ENCODE results near the gene WDR49.

Gene WDR49

DNA sequence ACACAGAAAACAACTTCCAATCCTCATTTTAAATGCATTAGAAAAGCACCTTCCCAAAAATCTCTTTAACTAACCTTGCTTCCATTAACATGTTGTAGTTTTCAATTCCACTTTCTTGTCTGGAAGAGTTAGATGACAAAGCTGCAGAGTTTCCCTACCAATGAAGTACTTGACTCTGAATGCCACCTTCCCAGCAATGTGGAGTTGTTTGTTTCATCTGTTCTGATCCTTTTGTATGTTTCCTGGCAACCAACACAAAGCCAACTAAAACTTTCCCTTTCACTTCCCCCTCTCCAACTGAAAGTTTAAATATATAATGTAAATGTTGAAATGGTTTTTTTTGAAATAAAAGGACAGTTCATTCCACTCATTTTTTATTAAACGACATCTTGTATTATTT is at the start of gene WDR49:
Gene WDR49, minus strand, starts transcription at position 183 of the 400 bp plus-strand sequence. CDS start 517 bp downstream, outside the sequence.
- DNase-seq (ENCODE audit: low spot score), result peak; percentile 15
- TF ChIP-seq, protein P1, sequence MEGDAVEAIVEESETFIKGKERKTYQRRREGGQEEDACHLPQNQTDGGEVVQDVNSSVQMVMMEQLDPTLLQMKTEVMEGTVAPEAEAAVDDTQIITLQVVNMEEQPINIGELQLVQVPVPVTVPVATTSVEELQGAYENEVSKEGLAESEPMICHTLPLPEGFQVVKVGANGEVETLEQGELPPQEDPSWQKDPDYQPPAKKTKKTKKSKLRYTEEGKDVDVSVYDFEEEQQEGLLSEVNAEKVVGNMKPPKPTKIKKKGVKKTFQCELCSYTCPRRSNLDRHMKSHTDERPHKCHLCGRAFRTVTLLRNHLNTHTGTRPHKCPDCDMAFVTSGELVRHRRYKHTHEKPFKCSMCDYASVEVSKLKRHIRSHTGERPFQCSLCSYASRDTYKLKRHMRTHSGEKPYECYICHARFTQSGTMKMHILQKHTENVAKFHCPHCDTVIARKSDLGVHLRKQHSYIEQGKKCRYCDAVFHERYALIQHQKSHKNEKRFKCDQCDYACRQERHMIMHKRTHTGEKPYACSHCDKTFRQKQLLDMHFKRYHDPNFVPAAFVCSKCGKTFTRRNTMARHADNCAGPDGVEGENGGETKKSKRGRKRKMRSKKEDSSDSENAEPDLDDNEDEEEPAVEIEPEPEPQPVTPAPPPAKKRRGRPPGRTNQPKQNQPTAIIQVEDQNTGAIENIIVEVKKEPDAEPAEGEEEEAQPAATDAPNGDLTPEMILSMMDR (IDR thresholded peaks at IDR 0.05; ENCODE audit: borderline replicate concordance, control extremely low read depth, extremely low read depth, insufficient read depth, missing control alignments), result no peak
- in situ Hi-C loops (cut with MboI; ENCODE audit: low sequenced_read_pairs, unreplicated experiment), result no loop called here

DNA sequence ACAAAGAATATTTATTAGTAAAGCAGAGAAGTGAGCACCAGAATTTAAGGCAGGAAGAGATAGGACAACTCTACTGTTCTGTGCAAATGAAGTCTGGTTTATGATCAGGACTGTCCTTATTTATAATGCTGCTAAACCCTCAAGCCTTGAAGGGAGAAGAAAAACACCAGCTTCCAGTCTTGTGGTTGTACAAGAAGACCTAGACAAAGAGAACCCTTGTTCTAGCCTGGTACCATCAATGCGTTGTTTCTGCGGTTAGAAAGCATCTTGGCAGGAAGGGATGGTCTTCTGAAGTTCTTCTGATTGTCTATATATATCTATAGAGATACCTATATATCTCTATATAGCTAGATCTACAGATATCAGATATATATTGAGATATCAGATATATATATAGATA is 47.2 kb upstream of the WDR49 start:
- no peak for DNase-seq (ENCODE audit: low spot score)
- in situ Hi-C loops (cut with MboI; ENCODE audit: low sequenced_read_pairs, unreplicated experiment), result no loop called here
- TF ChIP-seq, protein P1 (IDR thresholded peaks at IDR 0.05; ENCODE audit: borderline replicate concordance, control extremely low read depth, extremely low read depth, insufficient read depth, missing control alignments), result no peak

DNA sequence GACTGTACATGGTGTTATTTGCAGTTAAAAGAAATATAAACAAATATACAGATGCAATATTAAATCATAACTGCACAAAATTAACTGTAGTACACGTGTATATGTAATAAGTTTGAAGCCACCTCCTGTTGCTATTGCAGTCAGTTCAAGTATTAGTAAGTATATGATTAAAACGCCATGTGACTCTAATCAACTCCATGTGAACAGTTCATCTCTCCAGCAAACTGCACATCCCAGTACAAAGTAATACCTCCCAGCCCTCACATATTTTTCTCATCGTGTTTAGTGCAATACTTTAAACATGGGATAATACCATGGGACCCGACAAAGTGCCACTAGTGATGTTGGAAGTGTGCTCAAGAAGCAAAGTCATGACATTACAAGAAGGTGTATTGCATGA is 46.3 kb upstream of the WDR49 start:
- no peak for DNase-seq (ENCODE audit: low spot score)
- in situ Hi-C loops (cut with MboI; ENCODE audit: low sequenced_read_pairs, unreplicated experiment), result no loop called here
- TF ChIP-seq, protein P1 (IDR thresholded peaks at IDR 0.05; ENCODE audit: borderline replicate concordance, control extremely low read depth, extremely low read depth, insufficient read depth, missing control alignments), result no peak

DNA sequence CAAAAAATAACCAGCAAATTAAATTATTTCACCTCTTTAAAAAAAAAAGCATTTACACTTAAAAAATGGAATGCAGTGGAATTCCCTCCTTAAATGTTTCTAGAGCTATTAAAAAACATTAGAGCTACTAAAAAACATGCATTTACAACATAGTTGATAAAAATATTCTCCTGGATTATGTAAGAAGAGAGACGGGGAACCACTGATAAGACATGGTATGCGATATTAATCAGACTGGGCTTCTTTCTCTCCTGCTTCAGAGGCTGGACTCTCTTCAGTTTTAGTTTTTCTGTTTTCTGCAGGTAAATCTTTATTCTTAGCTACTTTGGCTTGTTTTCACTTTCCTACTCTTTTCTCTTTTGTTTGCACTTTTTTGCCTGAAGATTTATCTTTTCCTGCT is 40.4 kb upstream of the WDR49 start:
- no peak for DNase-seq (ENCODE audit: low spot score)
- TF ChIP-seq, protein P1 (IDR thresholded peaks at IDR 0.05; ENCODE audit: borderline replicate concordance, control extremely low read depth, extremely low read depth, insufficient read depth, missing control alignments), result no peak
- in situ Hi-C loops (cut with MboI; ENCODE audit: low sequenced_read_pairs, unreplicated experiment), result no loop called here

DNA sequence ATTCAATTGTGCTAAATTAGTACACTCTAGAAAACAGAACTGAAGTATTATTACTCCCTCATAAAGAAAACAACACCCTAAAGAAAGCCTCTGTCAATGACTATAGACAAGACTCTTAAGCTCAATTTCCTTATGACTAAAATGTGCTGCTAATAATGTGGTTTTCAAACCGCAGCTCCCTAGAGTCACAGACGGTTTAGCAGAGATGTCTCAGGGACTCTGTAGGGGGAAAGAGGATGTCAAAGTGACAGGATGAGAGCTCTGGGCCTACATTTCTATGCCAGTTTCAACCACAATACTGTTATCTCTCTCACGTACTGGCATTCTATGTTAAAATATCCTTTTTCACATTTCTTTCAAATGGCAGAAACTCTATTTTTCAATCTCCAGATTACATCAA is 37.6 kb upstream of the WDR49 start:
- in situ Hi-C loops (cut with MboI; ENCODE audit: low sequenced_read_pairs, unreplicated experiment), result no loop called here
- TF ChIP-seq, protein P1 (IDR thresholded peaks at IDR 0.05; ENCODE audit: borderline replicate concordance, control extremely low read depth, extremely low read depth, insufficient read depth, missing control alignments), result no peak
- DNase-seq (ENCODE audit: low spot score), result peak; percentile 65

DNA sequence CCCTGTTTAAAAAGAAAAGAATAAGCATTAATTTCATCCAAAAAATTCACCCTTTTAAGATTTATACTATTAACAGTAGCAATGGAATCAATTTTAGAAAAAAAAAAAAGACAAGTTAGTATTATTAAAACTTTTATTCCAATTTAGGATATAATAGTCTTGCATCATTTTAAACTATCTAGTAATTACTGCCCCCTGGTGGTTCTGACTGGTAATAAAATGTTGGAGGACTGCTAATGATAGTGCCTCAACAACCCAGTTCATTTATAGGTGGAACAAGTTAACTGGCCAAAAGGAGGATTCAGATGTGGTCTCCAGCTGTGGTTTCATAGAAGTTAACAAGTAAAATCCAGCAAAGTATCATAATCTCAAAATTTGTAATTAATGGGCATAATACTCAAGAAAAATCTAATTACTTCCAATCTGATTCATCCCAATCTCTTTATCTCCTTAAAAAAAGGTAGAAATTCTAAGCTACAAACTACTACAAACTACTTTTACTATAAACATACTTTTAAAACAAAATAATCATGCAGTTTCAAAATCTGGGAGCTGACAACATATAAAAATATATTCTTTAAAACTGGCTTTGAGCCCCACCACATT is 30.7 kb upstream of the WDR49 start:
- in situ Hi-C loops (cut with MboI; ENCODE audit: low sequenced_read_pairs, unreplicated experiment), result no loop called here
- peak; percentile 35 for DNase-seq (ENCODE audit: low spot score)
- TF ChIP-seq, protein P1 (IDR thresholded peaks at IDR 0.05; ENCODE audit: borderline replicate concordance, control extremely low read depth, extremely low read depth, insufficient read depth, missing control alignments), result peak; percentile 61
